CD4-positive, alpha-beta T cell (primary cell): ENCODE measurements around the gene SOCS3. TPM values are rescaled to one million over a fixed set of nuclear protein-coding genes. Genes with fewer than 3 reads are reported as not detected.
A peak's percentile ranks its signal among the peaks of the same experiment; 100 is the strongest.

Experiments
- ATAC-seq: fragments of 200-7000 bp; cut with Tn5 transposase; one replicate; pipeline ENCODE4 v1.10.0; 2022; ENCODE audit warnings: mild to moderate bottlenecking; ENCODE audit not compliant: poor library complexity
- CTCF ChIA-PET: fragments of 350-600 bp; sonication (Branson Sonifier 250); formaldehyde crosslinking; loops from one replicate; lab custom pipeline; 2021; ENCODE audit warnings: antibody characterized with exemption, inconsistent platforms; lab: Charles Lee
- POLR2A ChIA-PET: fragments of 350-600 bp; sonication (Branson Sonifier 250); formaldehyde crosslinking; loops from one replicate; lab custom pipeline; 2021; ENCODE audit warnings: antibody characterized with exemption, inconsistent platforms; lab: Charles Lee
- DNase-seq, 14 experiments: peaks; one replicate each; pipeline ENCODE4 v3.0.0-alpha.2; 2013 to 2020; ENCODE audit warnings: mixed read lengths in 2 of 14
- H3K27ac ChIP-seq, 2 donors: one replicate each; pipeline versions ENCODE4 v1.5.1 to v1.7.0; 2013; ENCODE audit warnings: low read length in 2 of 2, low read depth in 1 of 2, mild to moderate bottlenecking in 1 of 2
- H3K27me3 ChIP-seq, 2 experiments: 1 replicate in 1 of 2; 2 replicates in 1 of 2; pipeline versions ENCODE4 v1.6.1 to v1.7.0; 2013; ENCODE audit warnings: low read length in 2 of 2, control low read depth in 1 of 2, mild to moderate bottlenecking in 1 of 2, moderate library complexity in 1 of 2; ENCODE audit not compliant: insufficient read depth in 2 of 2, control insufficient read depth in 1 of 2
- H3K36me3 ChIP-seq: one replicate; pipeline ENCODE4 v1.6.1; 2013; ENCODE audit warnings: low read length, control low read depth; ENCODE audit not compliant: insufficient read depth
- H3K4me1 ChIP-seq: one replicate; pipeline ENCODE4 v1.6.1; 2013; ENCODE audit warnings: low read length, control low read depth; ENCODE audit not compliant: insufficient read depth
- H3K4me3 ChIP-seq: one replicate; pipeline ENCODE4 v1.5.1; 2013; ENCODE audit warnings: mild to moderate bottlenecking, low read length, moderate library complexity
- H3K9me3 ChIP-seq, 2 experiments: 1 replicate in 1 of 2; 2 replicates in 1 of 2; pipeline versions ENCODE4 v1.6.1 to v1.7.0; 2013; ENCODE audit warnings: low read length in 2 of 2, mild to moderate bottlenecking in 2 of 2, control low read depth in 1 of 2, moderate library complexity in 1 of 2; ENCODE audit not compliant: control insufficient read depth in 1 of 2, insufficient read depth in 1 of 2
- H3K27ac Mint-ChIP-seq: one replicate; pipeline ENCODE4 v1.8.0; 2020; ENCODE audit warnings: mixed read lengths
- H3K27me3 Mint-ChIP-seq: one replicate; pipeline ENCODE4 v1.8.0; 2021; ENCODE audit warnings: mixed read lengths
- H3K36me3 Mint-ChIP-seq: one replicate; pipeline ENCODE4 v1.8.0; 2021; ENCODE audit warnings: low read depth, mixed read lengths
- H3K4me1 Mint-ChIP-seq: one replicate; pipeline ENCODE4 v1.8.0; 2021; ENCODE audit warnings: low read depth, mixed read lengths
- H3K4me3 Mint-ChIP-seq: one replicate; pipeline ENCODE4 v1.8.0; 2020; ENCODE audit warnings: mild to moderate bottlenecking, mixed read lengths
- H3K9me3 Mint-ChIP-seq: one replicate; pipeline ENCODE4 v1.8.0; 2020; ENCODE audit warnings: mixed read lengths
- intact Hi-C, 2 experiments: fragments of 100-400 bp; cut with DNase I in 1 of 2; cut with micrococcal nuclease in 1 of 2; formaldehyde crosslinking; loops; one replicate each; pipeline versions ENCODE4 v1.15.1 to v1.9.0; 2023 to 2025; cut with DNase I, micrococcal nuclease
- total RNA-seq, 174 experiments: library from RNA in 2 of 174; stranded (reverse) in 2 of 174; gene quantifications; one replicate each; pipeline ENCODE4 v1.2.3 and lab custom pipeline; 2021 to 2026
- TF ChIP-seq, protein P1 (sequence below): fragments of 200-600 bp; IDR thresholded peaks from one replicate; pipeline ENCODE4 v1.8.0; 2022; ENCODE audit warnings: antibody characterized with exemption, mild to moderate bottlenecking

The SOCS3 gene
- total RNA-seq, 2 experiments from 2014 or later: 414 to 427 TPM

DNA sequence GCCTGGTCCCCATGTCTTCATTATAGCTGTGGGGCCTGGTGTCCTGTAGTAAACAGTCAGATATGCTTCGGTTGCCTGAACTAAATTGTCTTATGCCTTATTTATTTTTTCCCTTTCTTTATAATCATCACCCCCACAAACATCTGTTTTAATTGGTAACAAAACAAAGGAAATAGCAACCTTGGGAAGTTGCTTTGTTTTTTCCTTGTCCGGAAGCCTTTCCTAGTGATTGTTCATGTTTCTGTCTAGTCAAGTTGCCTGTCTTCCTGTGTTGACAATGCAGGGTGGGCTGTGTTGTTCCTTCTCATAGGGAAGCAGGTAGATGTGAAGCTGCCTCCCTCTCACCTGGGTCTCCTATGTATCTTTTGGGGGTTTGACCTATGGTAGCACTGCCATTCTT lies 35.3 kb upstream of the SOCS3 start:
- peaks cover 77% of the 10 kb centered on the region for H3K36me3 Mint-ChIP-seq
- no peaks in the 10 kb centered on the region for H3K9me3 ChIP-seq
- no peaks in the 10 kb centered on the region for H3K9me3 Mint-ChIP-seq
- H3K27me3 ChIP-seq: no peaks in the 10 kb centered on the region
- intact Hi-C loops: no loop called here
- ATAC-seq (no peak), DNase-seq (no peak)
- POLR2A ChIA-PET: no interaction called here
- peaks cover 23% of the 10 kb centered on the region for H3K4me1 Mint-ChIP-seq
- no peak overlapping the region for H3K4me3 Mint-ChIP-seq
- H3K27ac Mint-ChIP-seq: peak overlapping the region; percentile 27
- H3K4me3 ChIP-seq: no peak overlapping the region
- H3K27me3 Mint-ChIP-seq: no peaks in the 10 kb centered on the region
- H3K36me3 ChIP-seq: peaks cover 86% of the 10 kb centered on the region
- CTCF ChIA-PET: no interaction called here
- H3K27ac ChIP-seq: no peak overlapping the region
- H3K4me1 ChIP-seq: peaks cover 7% of the 10 kb centered on the region
- TF ChIP-seq, protein P1, sequence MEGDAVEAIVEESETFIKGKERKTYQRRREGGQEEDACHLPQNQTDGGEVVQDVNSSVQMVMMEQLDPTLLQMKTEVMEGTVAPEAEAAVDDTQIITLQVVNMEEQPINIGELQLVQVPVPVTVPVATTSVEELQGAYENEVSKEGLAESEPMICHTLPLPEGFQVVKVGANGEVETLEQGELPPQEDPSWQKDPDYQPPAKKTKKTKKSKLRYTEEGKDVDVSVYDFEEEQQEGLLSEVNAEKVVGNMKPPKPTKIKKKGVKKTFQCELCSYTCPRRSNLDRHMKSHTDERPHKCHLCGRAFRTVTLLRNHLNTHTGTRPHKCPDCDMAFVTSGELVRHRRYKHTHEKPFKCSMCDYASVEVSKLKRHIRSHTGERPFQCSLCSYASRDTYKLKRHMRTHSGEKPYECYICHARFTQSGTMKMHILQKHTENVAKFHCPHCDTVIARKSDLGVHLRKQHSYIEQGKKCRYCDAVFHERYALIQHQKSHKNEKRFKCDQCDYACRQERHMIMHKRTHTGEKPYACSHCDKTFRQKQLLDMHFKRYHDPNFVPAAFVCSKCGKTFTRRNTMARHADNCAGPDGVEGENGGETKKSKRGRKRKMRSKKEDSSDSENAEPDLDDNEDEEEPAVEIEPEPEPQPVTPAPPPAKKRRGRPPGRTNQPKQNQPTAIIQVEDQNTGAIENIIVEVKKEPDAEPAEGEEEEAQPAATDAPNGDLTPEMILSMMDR: no peak

DNA sequence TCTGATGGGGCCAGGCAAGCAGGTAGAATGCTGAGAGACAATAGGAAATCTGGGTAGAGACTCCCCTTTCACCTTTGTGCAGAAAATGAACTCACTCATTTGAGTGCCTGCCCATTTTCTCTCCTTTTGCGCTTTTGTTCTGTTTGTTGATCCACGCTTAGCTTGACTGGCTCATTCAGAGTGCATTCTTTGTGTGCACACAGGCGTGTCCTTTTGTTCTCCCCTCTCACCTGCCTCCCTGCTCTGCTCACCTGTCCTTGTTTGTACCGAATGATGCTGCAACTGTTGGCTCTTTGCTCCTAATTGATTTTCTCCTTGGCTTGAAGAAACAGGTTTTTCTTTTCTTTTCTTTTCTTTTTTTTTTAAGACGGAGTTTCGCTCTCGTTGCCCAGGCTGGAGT lies 34.3 kb upstream of the SOCS3 start:
- intact Hi-C loops: no loop called here
- Histone ChIP-seq H3K36me3 (peaks cover 77% of the 10 kb centered on the region), H3K9me3 (no peaks in the 10 kb centered on the region), H3K4me3 (no peak overlapping the region), H3K4me1 (peaks cover 11% of the 10 kb centered on the region), H3K27ac (no peak overlapping the region), H3K27me3 (no peaks in the 10 kb centered on the region)
- no peaks in the 10 kb centered on the region for H3K9me3 Mint-ChIP-seq
- TF ChIP-seq, protein P1: no peak
- ChIA-PET POLR2A (no interaction called here), CTCF (no interaction called here)
- DNase-seq: no peak
- H3K36me3 Mint-ChIP-seq: peaks cover 67% of the 10 kb centered on the region
- peaks cover 28% of the 10 kb centered on the region for H3K4me1 Mint-ChIP-seq
- H3K27ac Mint-ChIP-seq: no peak overlapping the region
- H3K27me3 Mint-ChIP-seq: no peaks in the 10 kb centered on the region
- no peak overlapping the region for H3K4me3 Mint-ChIP-seq
- ATAC-seq: no peak

- H3K27me3 ChIP-seq: no peaks in the 10 kb centered on the region
- H3K4me1 Mint-ChIP-seq: peaks cover 35% of the 10 kb centered on the region
- H3K36me3 Mint-ChIP-seq: peaks cover 61% of the 10 kb centered on the region
- TF ChIP-seq, protein P1: no peak
- peaks cover 71% of the 10 kb centered on the region for H3K36me3 ChIP-seq
- no peaks in the 10 kb centered on the region for H3K9me3 ChIP-seq
- H3K27ac Mint-ChIP-seq: peak overlapping the region; percentile 55
- H3K27me3 Mint-ChIP-seq: no peaks in the 10 kb centered on the region
- ATAC-seq (no peak), DNase-seq (no peak)
- no peak overlapping the region for H3K4me3 ChIP-seq
- no peak overlapping the region for H3K27ac ChIP-seq
- POLR2A ChIA-PET: no interaction called here
- H3K4me3 Mint-ChIP-seq: no peak overlapping the region
- intact Hi-C loops: no loop called here
- peaks cover 18% of the 10 kb centered on the region for H3K4me1 ChIP-seq
- CTCF ChIA-PET: interaction anchor here (0.7 kb wide), 1 partner anchor 255 kb away, joined by 3 read pairs; no protein-coding TSS in a partner anchor
- no peaks in the 10 kb centered on the region for H3K9me3 Mint-ChIP-seq
Observed at GRCh38 chr17:78393575-78393974, 33.7 kb upstream of the SOCS3 start.
